IMR-90 (cell line): ENCODE measurements around the gene SERPINA3.

ENCODE experiments used
- CHD1 ChIP-seq: IDR thresholded peaks from 2 replicates; pipeline ENCODE4 v1.6.1; 2012; ENCODE audit warnings: low read depth, low read length, improper control_type of control experiment
- FOS ChIP-seq: fragments of 150-350 bp; IDR thresholded peaks from 2 replicates; pipeline ENCODE4 v1.6.1; 2016; ENCODE audit warnings: low read depth, low read length
- MXI1 ChIP-seq: IDR thresholded peaks from 2 replicates; pipeline ENCODE4 v1.6.1; 2012; ENCODE audit warnings: low read depth, mild to moderate bottlenecking, low read length, moderate library complexity, borderline replicate concordance
- NFE2L2 ChIP-seq: fragments of 150-350 bp; IDR thresholded peaks from 2 replicates; pipeline ENCODE4 v1.6.1; 2016; ENCODE audit warnings: low read depth, mild to moderate bottlenecking, low read length
- POLR2A ChIP-seq: IDR thresholded peaks from 2 replicates; pipeline ENCODE4 v1.6.1; 2012; ENCODE audit warnings: mild to moderate bottlenecking, low read depth, low read length
- SMC3 ChIP-seq: fragments of 150-350 bp; IDR thresholded peaks from 2 replicates; pipeline ENCODE4 v1.6.1; 2016; ENCODE audit warnings: low read depth, mild to moderate bottlenecking, antibody characterized with exemption, low read length, moderate library complexity
- TF ChIP-seq, protein P1 (sequence below): conservative IDR thresholded peaks from 2 replicates; pipeline ENCODE4 v1.5.1; 2012; ENCODE audit warnings: mild to moderate bottlenecking, low read depth, low read length, improper control_type of control experiment

DNA sequence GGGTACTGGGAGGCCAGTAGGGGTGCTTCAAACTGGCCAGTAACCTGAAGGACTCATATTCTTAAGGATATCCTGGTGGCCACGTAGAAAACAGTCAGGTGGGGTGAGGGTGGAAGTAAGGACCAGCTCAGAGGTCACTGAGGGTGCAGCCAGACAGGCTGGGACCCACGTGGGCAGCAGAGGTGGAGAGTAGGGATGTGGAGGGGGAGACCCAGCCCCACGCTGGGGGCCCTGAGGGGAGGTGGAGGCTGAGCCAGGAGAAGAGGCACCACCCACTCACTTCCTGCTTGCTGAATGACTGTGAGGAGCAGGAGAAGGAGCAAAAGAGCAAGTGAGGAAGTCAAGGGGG is 12.6 kb upstream of the SERPINA3 start:
- TF ChIP-seq, protein P1, sequence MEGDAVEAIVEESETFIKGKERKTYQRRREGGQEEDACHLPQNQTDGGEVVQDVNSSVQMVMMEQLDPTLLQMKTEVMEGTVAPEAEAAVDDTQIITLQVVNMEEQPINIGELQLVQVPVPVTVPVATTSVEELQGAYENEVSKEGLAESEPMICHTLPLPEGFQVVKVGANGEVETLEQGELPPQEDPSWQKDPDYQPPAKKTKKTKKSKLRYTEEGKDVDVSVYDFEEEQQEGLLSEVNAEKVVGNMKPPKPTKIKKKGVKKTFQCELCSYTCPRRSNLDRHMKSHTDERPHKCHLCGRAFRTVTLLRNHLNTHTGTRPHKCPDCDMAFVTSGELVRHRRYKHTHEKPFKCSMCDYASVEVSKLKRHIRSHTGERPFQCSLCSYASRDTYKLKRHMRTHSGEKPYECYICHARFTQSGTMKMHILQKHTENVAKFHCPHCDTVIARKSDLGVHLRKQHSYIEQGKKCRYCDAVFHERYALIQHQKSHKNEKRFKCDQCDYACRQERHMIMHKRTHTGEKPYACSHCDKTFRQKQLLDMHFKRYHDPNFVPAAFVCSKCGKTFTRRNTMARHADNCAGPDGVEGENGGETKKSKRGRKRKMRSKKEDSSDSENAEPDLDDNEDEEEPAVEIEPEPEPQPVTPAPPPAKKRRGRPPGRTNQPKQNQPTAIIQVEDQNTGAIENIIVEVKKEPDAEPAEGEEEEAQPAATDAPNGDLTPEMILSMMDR: no peak
- TF ChIP-seq FOS: no peak
- TF ChIP-seq POLR2A: no peak
- TF ChIP-seq SMC3: no peak
- no peak for TF ChIP-seq MXI1
- no peak for TF ChIP-seq NFE2L2
- no peak for TF ChIP-seq CHD1
